Activated CD4-positive, CD25-positive, alpha-beta regulatory T cell (primary cell): ENCODE results near the gene TBPL1.

Experiments
- DNase-seq, 4 experiments: peaks; one replicate each; lab custom pipeline; 2025; lab: John Stamatoyannopoulos, UW

The TBPL1 gene

GRCh38 chr6:134007077-134007476 lies 54.1 kb downstream of the TBPL1 start:
- no peak for DNase-seq

- DNase-seq: no peak
Observed at GRCh38 chr6:134009876-134010275, 56.9 kb downstream of the TBPL1 start.

- no peak for DNase-seq
Observed at GRCh38 chr6:134010400-134010799, 57.4 kb downstream of the TBPL1 start.

- DNase-seq: no peak
Observed at GRCh38 chr6:134010974-134011373, 58.0 kb downstream of the TBPL1 start.

- no peak for DNase-seq
Observed at GRCh38 chr6:134014588-134015137, 61.6 kb downstream of the TBPL1 start.

GRCh38 chr6:134015719-134016557 lies 62.9 kb downstream of the TBPL1 start:
- no peak for DNase-seq

- DNase-seq: no peak
Observed at GRCh38 chr6:134016558-134016814, 63.5 kb downstream of the TBPL1 start.

- no peak for DNase-seq
Observed at GRCh38 chr6:134020071-134020470, 67.0 kb downstream of the TBPL1 start.

GRCh38 chr6:134020543-134020942 lies 67.5 kb downstream of the TBPL1 start:
- DNase-seq: no peak

- DNase-seq: no peak
Observed at GRCh38 chr6:134020968-134021367, 67.9 kb downstream of the TBPL1 start.

- DNase-seq: no peak
Observed at GRCh38 chr6:134021396-134022122, 68.5 kb downstream of the TBPL1 start.

- no peak for DNase-seq
Observed at GRCh38 chr6:134022650-134023049, 69.6 kb downstream of the TBPL1 start.

- no peak for DNase-seq
Observed at GRCh38 chr6:134026597-134026996, 73.6 kb downstream of the TBPL1 start.

GRCh38 chr6:134028438-134028837 lies 75.4 kb downstream of the TBPL1 start:
- no peak for DNase-seq

- no peak for DNase-seq
Observed at GRCh38 chr6:134029495-134030455, 76.8 kb downstream of the TBPL1 start.

GRCh38 chr6:134031696-134032255 lies 78.8 kb downstream of the TBPL1 start:
- no peak for DNase-seq

- no peak for DNase-seq
Observed at GRCh38 chr6:134034478-134034877, 81.5 kb downstream of the TBPL1 start.

GRCh38 chr6:134034961-134035822 lies 82.2 kb downstream of the TBPL1 start:
- DNase-seq: no peak

GRCh38 chr6:134035823-134036296 lies 82.8 kb downstream of the TBPL1 start:
- DNase-seq: no peak

GRCh38 chr6:134039116-134039515 lies 86.1 kb downstream of the TBPL1 start:
- no peak for DNase-seq
